SK-N-SH treated with all-trans-retinoic acid at 6 μM for 48 hours (cell line): ENCODE results near the gene ZNF618.

ENCODE experiments used
- ARNTL ChIP-seq: fragments of 450-650 bp; formaldehyde crosslinking; IDR thresholded peaks from 2 replicates; pipeline ENCODE4 v1.5.0; 2020; ENCODE audit warnings: low read depth, mild to moderate bottlenecking, moderate library complexity, borderline replicate concordance
- CSDC2 ChIP-seq: fragments of 250-450 bp; sonication (Bioruptor Pico); IDR thresholded peaks from 2 replicates; pipeline ENCODE4 v1.5.0; 2020; ENCODE audit warnings: mild to moderate bottlenecking, moderate library complexity
- ESRRG ChIP-seq: fragments of 250-450 bp; sonication (Bioruptor Pico); IDR thresholded peaks from 2 replicates; pipeline ENCODE4 v1.6.1; 2021; ENCODE audit warnings: mild to moderate bottlenecking
- GLIS3 ChIP-seq: fragments of 250-450 bp; sonication (Bioruptor Pico); IDR thresholded peaks from 2 replicates; pipeline ENCODE4 v1.5.0; 2020; ENCODE audit warnings: mild to moderate bottlenecking, moderate library complexity
- ISL1 ChIP-seq: fragments of 250-450 bp; sonication (Bioruptor Pico); IDR thresholded peaks from 2 replicates; pipeline ENCODE4 v2.1.2; 2022; ENCODE audit warnings: mild to moderate bottlenecking, moderate library complexity
- PATZ1 ChIP-seq: fragments of 250-450 bp; sonication (Bioruptor Pico); IDR thresholded peaks from 2 replicates; pipeline ENCODE4 v1.8.0; 2020; ENCODE audit warnings: mild to moderate bottlenecking, moderate library complexity, borderline replicate concordance
- POU6F1 ChIP-seq: fragments of 250-450 bp; sonication (Bioruptor Pico); IDR thresholded peaks from 2 replicates; pipeline ENCODE4 v1.8.0; 2021; ENCODE audit warnings: low read depth, mild to moderate bottlenecking, moderate library complexity, borderline replicate concordance
- PPARA ChIP-seq: fragments of 250-450 bp; sonication (Bioruptor Pico); IDR thresholded peaks from 2 replicates; pipeline ENCODE4 v1.5.0; 2020; ENCODE audit warnings: mild to moderate bottlenecking, borderline replicate concordance
- RARB ChIP-seq: fragments of 250-450 bp; sonication (Bioruptor Pico); IDR thresholded peaks from 2 replicates; pipeline ENCODE4 v1.8.0; 2021; ENCODE audit warnings: mild to moderate bottlenecking, moderate library complexity
- SNAI2 ChIP-seq: fragments of 250-450 bp; sonication (Bioruptor Pico); IDR thresholded peaks from 2 replicates; pipeline ENCODE4 v1.5.0; 2020; ENCODE audit warnings: mild to moderate bottlenecking, moderate library complexity
- TOX ChIP-seq: fragments of 250-450 bp; sonication (Bioruptor Pico); IDR thresholded peaks from 2 replicates; pipeline ENCODE4 v1.8.0; 2021; ENCODE audit warnings: mild to moderate bottlenecking, moderate library complexity, borderline replicate concordance
- ZFP3 ChIP-seq: fragments of 250-450 bp; sonication (Bioruptor Pico); IDR thresholded peaks from 2 replicates; pipeline ENCODE4 v1.5.0; 2020; ENCODE audit warnings: mild to moderate bottlenecking, moderate library complexity
- ZFP30 ChIP-seq: fragments of 450-650 bp; formaldehyde crosslinking; IDR thresholded peaks from 2 replicates; pipeline ENCODE4 v1.5.0; 2022; ENCODE audit warnings: mild to moderate bottlenecking, moderate library complexity
- ZNF8 ChIP-seq: fragments of 450-650 bp; formaldehyde crosslinking; IDR thresholded peaks from 2 replicates; pipeline ENCODE4 v1.5.0; 2020; ENCODE audit warnings: mild to moderate bottlenecking, moderate library complexity

GRCh38 chr9:114025760-114026159, 149.7 kb downstream of the ZNF618 start:
- no peak for TF ChIP-seq ZFP3
- TF ChIP-seq GLIS3 (CRISPR knock-in tag): no peak
- TF ChIP-seq SNAI2 (CRISPR knock-in tag): no peak
- TF ChIP-seq ZFP30 (CRISPR knock-in tag): no peak
- no peak for TF ChIP-seq ISL1 (CRISPR knock-in tag)
- TF ChIP-seq RARB (CRISPR knock-in tag): no peak
- no peak for TF ChIP-seq ESRRG
- TF ChIP-seq PATZ1 (CRISPR knock-in tag): no peak
- TF ChIP-seq CSDC2 (CRISPR knock-in tag): no peak
- no peak for TF ChIP-seq ZNF8
- no peak for TF ChIP-seq TOX (CRISPR knock-in tag)
- no peak for TF ChIP-seq POU6F1 (CRISPR knock-in tag)
- TF ChIP-seq ARNTL (CRISPR knock-in tag): no peak
- TF ChIP-seq PPARA (CRISPR knock-in tag): no peak
